HG03460 (cell line): ENCODE data around the gene FDX2.

Experiments used
- ATAC-seq: cut with Tn5 transposase; IDR thresholded peaks from one replicate; pipeline ENCODE4 v1.9.1; 2021; ENCODE audit not compliant: unreplicated experiment

FDX2 gene

DNA sequence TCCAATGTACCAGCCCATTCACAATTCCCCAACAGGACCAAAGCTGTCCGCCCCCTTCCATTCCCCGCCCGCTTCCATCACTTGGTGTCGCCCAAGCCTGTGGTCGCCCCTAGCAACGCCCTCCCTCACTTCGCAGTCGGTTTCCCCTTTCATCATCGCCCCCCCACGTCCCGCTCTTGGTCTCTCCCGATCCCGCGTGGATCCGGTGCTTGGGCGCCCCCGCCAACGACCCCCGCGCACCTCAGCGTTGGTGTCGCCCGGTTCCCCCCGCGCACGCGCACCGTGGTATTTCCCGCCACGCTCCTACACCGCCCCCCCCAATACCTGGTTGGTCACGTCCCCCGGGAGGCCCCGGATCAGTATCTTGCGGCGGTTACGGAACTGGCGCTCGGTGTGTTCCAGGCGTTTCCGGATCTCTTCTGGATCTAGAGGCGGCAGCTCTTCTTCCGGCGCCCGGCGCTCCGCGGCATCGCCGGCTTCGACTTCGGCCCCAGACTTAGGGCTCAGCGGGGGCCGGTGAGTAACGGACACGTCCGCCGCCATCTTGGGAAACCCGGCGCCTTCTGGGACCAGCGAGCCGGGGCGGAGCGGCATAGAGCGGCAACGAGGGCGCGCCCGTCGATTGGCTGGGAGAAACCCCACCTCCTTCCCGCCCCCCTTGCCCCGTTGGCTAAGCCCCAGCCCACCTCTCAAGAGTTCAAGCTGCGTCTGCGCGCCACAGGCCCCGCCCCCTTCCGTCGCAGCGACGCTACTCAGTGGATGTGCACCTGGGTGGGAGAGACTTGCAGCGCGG, 17.3 kb upstream of the FDX2 start, which contains the start of gene RAVER1:
TSS of gene RAVER1 (minus strand) at position 565 of the 793 bp plus-strand sequence. CDS start at position 543, 22 bp downstream.
- ATAC-seq, result peak; percentile 70

DNA sequence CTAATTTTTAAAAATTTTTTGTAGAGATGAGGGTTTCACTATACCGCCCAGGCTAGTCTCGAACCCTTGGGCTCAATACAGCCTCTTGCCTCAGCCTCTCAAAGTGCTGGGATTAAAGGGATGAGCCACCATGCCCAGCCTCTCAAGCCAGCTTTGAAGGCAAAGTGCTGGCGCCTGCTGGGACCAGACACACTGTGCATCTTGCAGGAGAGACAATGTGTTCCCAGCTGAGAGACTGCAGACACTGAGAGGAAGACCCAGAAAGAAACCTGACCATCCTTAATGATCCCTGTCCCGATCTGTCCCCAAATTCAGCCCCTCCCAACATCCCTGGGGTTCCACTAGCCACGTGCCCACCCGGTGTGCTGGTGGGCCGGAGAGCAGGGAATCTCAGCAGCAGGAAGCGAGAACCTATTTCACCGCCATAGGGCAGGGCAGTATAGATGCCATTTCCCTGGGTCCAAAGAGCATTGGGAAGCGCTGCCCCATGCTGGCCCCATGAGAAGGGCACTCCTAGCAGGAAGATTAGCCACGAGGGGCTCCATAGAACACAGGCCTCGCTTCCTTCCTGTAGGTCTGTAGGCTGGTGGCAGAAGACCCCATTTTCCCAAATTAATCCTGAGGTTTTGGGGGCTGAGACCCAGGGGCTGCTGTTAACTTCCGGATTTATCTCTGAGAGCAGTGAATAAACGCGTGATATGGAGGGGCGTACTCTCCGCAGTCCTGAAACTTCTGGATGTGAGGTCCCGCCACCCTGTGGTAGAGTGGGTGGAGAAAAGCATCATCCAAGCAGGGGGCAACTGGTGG, 16.5 kb upstream of the FDX2 start:
- ATAC-seq, result no peak

DNA sequence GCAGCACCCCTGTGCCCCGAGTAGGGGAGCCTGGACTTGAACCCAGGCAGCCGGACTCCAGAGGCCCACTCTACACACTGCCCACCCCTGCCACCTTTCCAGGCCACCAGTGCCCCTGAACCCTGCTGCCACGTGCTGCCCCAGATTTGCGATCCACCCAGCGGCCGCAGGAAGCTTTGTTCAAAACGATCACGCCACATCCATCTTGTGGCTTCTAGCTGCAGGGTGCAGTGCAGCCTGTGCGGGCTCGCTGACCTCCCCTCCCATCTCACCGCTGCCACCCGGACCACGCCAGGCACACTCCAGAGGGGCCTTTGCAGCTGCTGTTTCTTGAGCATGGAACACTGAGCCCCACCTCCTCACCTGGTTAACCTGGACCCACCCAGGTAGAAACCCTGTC, 13.7 kb upstream of the FDX2 start:
- ATAC-seq, result no peak

DNA sequence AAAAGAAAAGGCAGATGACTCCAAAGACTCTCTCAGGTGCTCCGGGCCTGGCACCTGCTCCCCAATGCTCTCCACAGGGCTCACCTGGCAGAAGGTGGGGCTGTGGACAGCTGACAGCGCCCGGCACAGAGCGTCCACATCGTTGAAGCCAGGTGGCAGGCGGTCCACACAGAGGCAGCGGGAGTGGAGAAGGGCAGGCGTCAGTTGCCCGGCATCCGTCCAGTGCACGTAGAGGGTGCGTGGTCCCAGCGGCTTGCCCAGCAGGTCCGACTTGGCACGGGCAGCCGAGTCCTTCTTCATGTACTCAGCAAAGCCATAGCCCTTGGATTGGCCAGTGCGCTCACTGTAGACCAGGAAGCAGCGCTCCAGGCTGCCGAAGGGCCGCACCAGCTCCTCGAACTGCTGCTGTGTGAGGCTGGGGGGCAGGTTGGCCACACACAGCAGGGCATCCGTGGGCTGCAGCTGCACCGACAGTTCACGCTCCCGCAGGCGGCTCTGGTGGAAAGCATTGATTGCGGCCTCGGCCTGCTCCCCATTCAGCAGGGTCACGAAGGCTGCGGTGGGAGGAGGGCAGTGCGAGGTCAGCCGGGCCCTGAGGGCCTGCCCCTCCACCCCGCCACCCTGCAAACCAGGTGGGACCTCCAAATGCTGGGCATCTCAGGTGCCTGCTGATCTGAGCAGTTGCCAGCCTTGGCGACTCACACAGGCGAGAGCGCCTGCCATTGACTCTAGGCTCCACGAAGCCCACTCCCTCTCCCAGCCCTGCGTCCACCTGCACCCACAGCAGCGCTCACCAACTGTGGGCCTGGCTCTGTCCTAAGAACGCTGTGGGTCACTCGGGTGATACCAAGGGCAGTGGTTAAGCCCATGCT, 13.0 kb upstream of the FDX2 start:
- ATAC-seq, result no peak

DNA sequence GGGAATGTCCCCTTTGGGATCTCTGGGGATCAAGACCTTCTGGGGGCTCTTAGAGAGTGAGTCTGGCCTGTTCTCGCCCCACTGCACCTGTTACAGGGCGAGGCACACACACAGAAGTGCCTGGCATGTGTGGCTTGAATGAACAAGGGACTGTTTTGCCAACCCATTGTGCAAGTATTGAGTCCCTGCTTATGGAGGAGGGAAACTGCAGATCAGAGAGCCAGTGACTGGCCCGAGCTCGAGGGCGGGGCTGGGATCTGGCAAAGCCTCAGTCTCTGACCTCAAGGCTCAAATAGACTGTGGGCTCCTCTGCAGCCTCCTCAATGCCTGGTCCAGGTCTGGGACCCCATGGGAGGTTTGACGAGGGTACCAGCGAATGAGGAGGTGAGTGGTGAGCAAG, 12.0 kb upstream of the FDX2 start:
- ATAC-seq, result no peak

DNA sequence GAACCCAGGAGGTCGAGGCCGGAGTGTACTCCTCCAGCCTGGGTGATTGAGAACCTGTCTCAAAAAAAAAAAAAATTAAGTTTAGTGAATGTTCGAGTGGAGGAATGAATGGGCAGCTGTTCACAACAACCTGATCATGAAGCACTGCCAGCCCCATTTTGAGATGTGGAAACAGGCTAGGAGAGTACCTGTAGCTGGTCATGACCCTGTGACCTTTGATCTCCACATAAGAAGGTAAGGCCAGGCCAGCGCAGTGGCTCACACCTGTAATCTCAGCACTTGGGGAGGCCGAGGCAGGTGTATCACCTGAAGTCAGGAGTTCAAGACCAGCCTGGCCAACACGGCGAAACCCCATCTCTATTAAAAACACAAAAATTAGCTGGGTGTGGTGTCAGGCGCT, 9.9 kb upstream of the FDX2 start:
- no peak for ATAC-seq

DNA sequence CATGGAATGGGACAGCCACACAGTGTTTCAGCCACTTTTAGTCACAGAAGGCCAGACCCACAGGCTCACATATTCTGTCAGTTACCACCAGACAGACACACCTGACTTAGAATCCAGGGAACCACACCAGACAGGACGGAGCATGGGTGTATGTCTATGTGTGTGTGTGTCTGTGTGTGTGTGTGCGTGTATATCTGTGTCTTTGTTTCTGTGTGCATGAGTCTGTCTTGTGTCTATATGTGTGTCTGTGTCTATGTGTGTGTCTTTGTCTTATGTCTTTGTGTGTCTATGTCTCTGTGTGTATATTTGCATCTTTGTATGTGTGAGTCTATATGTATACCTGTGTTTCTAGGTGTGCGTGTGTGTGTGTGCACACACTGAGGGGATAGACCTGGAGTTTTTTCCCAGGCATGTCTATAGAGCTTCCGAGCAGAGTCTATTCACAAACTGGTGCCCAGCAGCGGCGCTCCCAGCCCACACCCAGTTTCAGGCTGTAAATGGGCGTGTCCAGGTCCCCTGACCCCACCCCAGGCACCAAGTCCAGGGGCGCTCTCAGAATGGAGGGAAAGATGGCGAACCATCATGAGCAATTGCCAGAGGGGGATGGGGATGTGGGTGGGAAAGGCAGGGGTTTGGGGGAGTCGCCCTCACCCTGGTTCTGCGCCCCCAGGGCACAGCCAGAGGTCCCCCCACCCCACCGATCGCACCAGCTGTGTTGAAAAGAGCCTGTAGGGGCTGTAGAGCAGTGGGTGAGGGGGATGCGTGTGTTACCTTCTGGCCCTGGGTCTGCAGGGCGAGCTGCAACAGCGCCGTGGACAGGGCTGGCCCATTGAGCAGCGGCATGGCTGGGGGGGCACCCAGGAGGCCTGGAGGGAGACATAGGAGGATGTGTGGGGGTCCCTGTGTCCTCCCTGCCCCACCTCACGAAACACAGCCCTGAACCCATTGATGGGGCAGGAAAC, 6.3 kb upstream of the FDX2 start:
- ATAC-seq, result no peak

DNA sequence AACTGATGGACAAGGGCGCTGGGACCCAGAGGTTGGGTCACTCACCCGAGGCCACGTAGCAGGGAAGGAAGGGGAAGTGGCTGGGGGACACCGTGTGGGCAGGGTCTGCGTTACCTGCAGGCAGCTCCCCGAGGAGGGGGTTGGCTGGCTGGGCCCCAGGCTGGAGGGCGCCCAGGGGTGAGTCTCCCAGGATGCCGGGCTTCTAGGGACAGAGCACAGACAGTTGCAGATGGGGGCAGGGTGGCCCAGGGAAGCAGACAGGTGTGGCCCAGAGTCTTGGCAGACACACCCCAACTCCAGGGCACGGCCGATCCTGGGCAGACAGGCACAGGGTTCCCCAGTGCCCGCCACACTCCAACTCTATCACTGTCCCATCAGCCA, 5.6 kb upstream of the FDX2 start:
- no peak for ATAC-seq

DNA sequence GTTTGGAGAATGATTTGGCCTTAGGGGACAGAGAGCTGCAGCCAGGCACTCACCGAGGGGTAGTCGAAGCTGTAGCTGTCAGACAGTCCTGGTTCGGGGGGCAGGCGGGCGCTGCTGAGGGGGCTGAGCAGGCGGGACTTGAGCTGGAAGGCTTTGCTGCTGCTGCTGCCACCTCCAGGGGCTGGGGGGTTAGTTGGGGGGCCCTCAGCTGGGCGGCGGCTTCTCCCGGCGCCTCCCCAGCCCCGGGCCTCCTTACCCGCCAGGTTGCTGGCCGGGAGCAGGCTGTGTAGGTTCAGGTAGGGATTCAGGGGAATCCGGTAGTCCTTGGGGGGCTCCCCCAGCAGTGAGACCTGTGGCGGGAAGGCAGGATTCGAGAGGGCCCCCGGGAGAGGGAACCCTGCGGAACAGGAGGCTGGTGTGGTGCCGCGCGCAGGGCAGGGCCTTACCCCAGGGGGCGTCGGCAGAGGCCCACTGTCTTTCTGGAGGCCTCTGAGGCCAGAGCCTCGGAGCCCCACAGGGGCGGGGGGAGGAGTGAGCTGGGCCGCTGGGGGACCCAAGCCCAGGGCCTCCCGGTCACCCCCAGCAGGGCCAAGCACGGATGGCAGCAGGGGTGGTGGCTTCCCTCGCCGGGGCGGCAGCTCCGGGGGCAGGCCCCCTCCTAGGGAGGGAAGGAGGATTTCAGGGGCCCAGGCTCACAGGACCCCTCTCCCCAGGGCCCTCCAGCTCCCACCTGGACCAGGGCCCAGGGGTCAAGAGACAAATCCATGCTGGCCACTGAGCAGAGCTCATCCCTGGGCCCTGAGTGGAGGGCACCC, 5.0 kb upstream of the FDX2 start:
- ATAC-seq, result no peak

DNA sequence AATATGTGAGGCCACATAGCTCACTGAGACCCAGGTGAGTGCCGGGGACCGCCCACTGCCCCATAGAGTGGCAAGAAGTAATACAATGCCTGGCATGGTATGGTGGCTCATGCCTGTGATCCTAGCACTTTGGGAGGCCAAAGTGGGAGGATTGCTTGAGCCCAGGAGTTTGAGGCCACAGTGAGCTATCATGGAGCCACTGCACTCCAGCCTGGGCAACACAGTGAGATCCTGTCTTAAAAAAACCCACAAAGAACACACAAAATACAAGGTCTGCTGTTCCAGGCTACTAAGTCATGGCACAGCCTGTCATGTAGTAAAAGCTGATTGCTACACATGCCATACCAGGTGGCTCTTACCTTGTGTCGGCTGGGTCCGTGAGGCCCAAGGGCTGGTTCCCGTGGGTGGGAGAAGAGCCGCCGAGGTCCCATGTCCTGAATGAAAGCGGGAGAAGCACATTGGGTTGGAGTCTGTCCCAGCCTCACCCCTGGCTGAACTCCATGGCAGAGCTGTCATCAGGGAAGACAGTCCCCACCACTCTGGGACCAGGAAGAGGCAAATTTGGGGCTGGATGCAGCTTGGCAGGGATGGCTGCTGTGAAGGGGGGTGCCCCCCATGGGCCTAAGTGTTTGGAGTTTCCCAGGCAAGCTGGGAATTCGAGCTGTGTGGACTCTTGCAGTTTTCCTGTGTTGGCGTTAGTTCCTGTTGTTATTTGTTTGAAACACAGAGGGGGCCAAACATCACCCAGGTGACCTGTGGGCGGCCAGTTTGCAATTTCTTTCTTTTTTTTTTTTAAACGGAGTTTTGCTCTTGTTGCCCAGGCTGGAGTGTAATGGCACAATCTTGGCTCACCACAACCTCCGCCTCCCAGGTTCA, 3.2 kb upstream of the FDX2 start:
- no peak for ATAC-seq

DNA sequence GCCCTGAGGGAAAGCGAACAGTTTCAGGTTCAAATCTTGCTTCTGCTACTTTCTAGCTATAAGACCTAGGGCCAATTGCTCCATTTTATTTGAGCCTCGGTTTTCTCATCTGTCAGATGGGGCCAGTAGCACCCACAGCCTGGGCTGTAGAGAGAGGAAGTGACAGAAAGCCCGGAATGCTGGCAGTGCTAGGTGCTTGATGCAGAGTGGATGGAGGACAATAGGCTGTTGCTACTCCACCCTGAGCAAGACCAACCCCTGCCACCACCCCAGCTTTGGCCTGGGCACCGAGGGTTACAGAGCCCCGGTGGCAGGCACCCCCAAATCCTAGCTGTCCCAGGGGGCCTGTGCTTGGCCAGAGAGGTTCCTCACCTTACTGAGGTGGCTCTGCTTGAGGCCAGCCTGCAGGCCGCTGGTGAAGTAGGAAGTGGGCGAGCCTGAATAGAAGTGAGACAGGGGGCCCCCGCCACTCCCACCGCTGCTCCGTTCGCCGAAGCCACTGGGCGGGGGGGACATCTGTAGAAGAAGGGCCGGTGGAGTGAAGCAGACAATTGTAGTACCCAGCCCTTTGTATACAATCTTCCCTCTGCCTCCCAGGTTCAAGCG, 2.1 kb upstream of the FDX2 start:
- ATAC-seq, result no peak

DNA sequence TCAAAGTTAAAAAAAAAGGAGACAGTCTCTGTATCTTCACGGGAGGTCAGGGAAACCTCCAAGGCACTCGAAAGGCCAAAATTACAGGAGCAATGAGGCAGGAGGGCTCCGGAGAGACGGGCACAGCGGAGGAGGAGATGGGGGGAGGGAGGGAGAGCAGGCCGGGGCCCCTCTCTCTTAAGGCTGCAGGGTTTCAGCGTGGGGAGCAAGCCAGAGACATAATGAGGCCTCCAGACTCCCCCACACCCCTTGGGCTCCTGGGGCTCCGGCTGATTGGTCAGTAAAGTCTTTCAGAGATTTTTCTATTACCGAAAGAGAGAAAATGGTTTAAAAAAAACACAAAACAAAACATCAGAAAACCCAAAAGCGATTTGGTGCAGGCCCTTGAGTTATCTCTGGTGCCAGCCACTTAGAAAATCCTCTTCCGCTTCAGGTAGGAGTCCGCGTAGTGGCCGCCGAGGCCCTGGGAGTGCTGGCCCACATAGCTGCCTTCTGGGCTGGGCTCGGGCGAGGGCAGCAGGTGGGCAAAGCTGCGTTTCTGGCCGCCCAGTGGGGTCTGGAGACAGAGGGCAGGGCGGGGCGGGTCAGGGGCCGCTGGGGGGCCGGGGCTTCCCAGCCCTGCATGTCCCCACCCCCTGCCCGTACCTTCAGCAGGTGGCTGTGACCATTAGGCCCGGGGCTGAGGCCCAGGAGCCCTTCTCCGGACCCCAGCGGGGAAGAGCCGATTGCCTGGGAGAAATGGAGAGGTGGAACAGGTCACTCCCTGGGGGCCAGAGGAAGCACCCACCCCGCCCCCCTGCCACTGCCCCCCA, 1.4 kb upstream of the FDX2 start:
- no peak for ATAC-seq

DNA sequence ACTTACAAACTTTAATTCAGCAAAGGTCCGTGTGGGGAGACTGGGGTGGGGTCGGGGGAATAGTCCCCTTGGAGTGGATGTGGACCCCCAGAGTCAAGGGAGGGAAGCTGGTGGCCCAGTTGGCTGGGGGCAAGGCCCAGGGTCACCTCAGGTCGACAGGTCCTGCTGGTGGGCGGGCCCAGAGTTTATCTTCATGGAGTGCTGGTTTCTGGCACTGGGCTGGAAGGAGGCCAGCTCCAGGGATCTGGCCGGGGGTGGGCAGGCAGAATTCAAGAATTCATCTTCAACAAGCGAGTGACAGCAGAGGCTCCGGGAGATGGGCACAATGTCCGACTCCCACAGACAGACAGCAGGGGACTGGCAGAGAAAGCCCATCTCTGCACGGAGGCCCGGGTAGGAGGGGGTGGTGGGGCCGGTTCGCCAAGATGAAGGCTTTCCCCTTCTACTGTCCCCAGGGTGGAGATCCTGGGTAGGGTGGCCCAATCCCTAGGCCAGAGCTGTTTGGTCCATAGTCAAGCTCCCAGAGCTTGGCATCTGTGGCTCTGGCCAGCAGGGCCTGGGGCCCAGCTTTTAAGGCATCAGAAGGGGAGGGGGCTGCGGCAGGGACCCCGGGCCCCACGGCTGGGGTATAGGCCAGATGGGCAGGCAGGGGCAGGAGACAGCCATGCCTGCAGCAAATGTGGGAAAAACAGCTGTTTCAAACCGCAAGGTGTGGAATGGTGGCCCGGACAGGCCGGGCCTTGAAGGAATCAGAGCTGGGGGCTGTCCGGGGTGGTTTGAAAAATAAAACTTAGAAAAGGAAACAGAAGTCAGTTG, 622 bp upstream of the FDX2 start:
- no peak for ATAC-seq

DNA sequence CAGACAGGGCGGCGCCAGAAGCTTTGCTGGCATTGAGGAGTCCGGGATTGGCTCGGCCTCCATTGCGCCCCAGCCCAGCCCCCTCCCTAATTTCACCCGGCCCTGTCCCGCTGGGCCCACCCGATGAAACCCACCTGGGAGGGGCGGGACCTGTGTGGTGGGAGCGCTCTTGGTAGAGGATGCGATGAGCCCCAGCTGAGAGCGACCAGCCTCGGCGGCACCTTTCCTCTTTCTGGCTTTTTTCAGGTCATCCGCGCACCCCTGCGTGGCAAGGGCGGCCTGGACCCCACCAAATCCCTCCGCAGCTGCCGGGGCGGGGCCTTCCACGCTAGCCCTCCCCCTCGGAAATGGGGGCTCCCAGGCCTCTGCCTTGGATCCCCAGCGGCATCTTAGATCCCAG, 6.4 kb downstream of the FDX2 start, which contains the start of gene ZGLP1:
TSS of gene ZGLP1 (minus strand) at position 393 of the 400 bp plus-strand sequence.
- ATAC-seq, result no peak

DNA sequence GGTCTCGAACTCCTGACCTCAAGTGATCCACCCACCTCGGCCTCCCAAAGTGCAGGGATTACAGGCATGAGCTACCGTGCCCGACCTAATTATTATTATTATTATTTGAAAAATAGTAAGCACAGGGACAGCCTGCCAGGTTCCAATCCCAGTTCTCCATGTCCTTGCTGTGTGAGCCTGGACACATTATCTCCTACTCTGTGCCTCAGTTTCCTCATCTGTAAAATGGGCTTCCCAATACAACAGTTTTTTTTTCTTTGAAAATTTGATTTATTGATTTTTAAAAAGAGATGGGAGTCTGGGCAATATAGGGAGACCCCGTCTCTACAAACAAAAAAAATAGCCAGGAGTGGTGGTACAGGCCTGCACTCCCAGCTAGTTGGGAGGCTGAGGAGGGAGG, 9.5 kb downstream of the FDX2 start:
- ATAC-seq, result no peak

DNA sequence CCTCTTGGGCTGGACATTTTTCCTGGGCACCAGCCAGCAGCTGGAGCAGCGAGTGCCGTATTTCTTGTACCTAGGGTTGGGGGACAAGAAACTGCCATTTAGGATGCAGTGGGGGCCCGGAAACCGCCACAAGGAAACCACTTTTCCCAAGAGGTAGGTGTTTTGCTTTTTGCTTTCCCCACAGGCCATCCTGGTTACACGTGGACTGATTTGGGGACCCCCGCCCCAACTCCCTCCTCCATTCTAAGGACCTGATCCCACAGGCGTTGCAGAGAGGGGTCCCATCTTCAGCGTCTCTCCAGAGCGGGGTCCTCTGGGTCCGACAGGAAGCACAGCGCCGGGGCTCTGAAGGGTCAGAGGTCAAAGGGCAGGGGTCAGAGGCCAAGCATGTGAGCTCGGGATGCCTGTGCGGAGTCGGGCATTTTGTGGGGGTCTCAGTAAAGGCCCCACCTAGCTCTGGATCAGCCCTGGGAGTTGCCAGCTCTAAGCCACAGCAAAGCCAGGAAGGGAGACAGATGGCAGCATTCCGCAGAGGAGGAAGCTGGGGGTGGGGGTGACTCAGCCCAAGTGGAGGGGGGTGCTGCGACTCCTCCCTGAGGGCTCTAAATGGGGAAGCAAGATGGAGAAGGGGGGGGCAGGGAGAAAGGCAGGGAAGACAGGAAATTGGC, 10.5 kb downstream of the FDX2 start:
- no peak for ATAC-seq
